ENCODE data around the gene PRKG1.
"Not testable (repeated sequence)": the region's sequence is repeated elsewhere in the genome, so short reads cannot be mapped to it uniquely, and the experiment has no call there.

Gene PRKG1

DNA sequence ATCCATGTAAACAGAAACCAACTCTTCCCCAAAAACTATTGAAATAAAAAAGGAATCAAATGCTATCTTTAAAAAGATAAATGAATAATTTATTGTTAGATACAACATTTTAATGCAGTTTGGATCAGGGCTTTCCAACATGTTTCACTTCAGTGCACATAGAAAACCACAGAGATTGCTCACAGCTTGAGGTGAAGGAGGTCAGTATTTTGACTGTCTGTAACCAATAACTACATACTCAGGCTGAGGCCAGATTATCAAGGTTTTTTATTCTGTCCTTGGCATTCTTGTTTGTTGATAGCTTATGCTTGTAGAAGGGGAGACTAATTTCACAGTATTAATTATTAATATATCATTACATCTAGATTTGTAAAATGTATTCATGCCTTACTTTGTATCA lies 195.5 kb downstream of the PRKG1 start:
- TF ChIP-seq, protein P1, sequence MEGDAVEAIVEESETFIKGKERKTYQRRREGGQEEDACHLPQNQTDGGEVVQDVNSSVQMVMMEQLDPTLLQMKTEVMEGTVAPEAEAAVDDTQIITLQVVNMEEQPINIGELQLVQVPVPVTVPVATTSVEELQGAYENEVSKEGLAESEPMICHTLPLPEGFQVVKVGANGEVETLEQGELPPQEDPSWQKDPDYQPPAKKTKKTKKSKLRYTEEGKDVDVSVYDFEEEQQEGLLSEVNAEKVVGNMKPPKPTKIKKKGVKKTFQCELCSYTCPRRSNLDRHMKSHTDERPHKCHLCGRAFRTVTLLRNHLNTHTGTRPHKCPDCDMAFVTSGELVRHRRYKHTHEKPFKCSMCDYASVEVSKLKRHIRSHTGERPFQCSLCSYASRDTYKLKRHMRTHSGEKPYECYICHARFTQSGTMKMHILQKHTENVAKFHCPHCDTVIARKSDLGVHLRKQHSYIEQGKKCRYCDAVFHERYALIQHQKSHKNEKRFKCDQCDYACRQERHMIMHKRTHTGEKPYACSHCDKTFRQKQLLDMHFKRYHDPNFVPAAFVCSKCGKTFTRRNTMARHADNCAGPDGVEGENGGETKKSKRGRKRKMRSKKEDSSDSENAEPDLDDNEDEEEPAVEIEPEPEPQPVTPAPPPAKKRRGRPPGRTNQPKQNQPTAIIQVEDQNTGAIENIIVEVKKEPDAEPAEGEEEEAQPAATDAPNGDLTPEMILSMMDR (IDR thresholded peaks at IDR 0.05; ENCODE audit: low read depth, low read length), result no peak
- no peak overlapping the region for H3K4me3 ChIP-seq (ENCODE audit: low read depth, low read length)

DNA sequence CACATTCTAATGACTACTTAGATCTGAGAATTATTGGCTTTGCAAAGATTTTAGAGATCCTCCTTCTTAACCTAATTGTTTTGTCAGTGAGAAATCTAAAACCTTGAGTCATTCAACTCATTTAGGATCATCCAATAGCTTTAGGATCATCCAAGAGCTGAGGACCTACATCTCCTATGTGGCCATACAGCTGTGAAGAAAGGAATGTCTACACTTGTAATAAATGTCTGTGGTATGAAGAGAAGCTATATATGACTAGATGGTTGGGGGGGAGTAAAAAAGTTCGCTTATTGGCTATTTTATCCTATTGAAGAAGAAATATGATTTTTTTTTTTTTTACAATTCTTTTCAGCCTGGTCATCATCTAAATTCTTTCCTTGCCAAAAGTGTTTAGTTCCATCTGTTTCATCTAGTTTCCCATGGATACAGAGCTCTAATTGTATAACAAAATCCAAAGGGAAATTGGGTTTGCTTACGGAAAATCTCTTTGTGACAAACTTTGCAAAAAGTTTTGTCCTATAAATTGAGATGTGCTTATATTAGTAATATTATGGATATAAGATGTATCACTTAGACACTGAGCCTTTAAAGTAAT lies 196.7 kb downstream of the PRKG1 start:
- TF ChIP-seq, protein P1 (IDR thresholded peaks at IDR 0.05; ENCODE audit: low read depth, low read length), result no peak
- no peak overlapping the region for H3K4me3 ChIP-seq (ENCODE audit: low read depth, low read length)

DNA sequence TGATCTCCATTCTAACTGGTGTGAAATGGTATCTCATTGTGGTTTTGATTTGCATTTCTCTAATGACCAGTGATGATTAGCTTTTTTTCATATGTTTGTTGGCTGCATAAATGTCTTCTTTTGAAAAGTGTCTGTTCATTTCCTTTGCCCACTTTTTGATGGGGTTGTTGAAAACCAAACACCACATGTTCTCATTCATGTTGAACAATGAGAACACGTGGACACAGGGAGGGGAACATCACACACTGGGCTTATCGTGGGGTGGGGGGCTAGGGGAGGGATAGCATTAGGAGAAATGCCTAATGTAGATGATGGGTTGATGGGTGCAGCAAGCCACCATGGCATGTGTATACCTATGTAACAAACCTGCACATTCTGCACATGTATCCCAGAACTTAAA lies 197.8 kb downstream of the PRKG1 start:
- not testable (repeated sequence) for H3K4me3 ChIP-seq (ENCODE audit: low read depth, low read length)

DNA sequence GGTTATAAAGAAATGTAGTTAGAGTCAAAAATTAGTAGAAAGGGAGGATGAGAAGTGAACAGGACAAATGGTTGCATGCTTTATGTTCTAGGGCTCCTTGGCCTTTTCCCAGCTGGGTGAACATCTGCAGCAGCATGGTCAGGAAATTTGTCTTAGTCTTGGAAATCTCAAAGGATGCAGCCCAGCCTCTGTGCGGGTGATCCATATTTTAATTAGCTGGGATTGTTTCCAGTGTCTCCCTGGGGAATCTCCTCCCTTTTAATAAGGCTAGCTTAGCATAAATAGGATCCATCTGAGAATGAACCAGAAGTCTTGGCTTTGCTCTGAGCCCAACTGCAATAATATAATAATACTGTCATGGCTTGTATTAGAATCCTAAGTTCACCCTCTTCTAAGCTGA lies 198.3 kb downstream of the PRKG1 start:
- H3K4me3 ChIP-seq (ENCODE audit: low read depth, low read length), result no peak overlapping the region
- TF ChIP-seq, protein P1 (IDR thresholded peaks at IDR 0.05; ENCODE audit: low read depth, low read length), result no peak

DNA sequence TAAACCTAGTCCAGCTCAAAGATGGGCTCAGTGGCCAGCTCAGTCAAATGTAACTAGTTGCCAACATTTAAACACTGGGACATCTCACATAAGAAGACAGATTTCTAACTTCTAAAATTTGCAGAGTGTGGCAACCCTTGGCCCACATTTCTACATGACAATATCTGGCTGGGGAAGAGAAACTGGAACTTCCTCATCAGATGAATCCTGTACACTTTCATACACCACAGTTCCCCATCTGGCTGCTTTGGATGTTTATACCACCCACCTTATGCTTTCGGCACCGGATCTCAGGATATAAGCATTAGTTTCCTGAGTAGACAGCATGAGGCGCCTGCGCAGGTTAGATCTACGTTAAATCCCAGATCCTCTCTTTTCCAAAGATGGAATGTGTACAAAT lies 199.3 kb downstream of the PRKG1 start:
- TF ChIP-seq, protein P1 (IDR thresholded peaks at IDR 0.05; ENCODE audit: low read depth, low read length), result no peak
- H3K4me3 ChIP-seq (ENCODE audit: low read depth, low read length), result no peak overlapping the region

DNA sequence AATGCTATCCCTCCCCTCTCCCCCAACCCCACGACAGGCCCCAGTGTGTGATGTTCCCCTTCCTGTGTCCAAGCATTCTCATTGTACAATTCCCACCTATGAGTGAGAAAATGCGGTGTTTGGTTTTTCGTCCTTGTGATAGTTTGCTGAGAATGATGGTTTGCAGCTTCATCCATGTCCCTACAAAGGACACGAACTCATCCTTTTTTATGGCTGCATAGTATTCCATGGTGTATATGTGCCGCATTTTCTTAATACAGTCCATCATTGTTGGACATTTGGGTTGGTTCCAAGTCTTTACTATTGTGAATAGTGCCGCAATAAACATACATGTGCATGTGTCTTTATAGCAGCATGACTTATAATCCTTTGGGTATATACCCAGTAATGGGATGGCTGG lies 201.8 kb downstream of the PRKG1 start:
- not testable (repeated sequence) for H3K4me3 ChIP-seq (ENCODE audit: low read depth, low read length)

DNA sequence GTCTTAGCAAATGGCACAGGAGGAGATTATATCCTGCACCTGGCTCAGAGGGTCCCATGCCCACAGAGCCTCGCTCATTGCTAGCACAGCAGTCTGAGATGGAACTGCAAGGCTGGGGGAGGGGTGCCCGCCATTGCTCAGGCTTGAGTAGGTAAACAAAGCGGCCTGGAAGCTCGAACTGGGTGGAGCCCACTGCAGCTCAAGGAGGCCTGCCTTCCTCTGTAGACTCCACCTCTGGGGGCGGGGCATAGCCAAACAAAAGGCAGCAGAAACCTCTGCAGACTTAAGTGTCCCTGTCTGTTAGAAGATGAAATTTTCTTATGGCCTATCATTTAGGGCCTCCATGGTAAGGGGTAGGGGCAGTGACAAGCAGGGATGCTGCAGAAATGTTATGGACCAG lies 207.1 kb downstream of the PRKG1 start:
- not testable (repeated sequence) for H3K4me3 ChIP-seq (ENCODE audit: low read depth, low read length)

DNA sequence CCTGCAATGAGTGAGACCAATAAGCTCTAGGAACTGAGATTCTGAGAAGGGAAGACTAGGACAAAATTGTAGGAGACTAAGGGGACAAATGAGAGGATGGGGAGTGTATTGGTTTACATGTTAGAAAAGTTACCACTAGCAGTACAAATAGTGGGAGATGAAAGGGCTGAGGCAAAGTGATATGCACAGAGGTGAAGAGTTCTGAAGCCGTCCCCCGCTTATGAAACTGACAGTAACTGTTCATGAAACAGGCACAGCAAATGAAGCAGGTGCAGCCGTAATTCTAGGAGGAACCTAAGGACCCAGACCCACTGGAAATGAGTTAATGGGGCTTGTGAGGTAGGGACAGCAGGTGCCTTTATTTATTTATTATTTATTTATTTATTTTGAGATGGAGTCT lies 211.3 kb downstream of the PRKG1 start:
- TF ChIP-seq, protein P1 (IDR thresholded peaks at IDR 0.05; ENCODE audit: low read depth, low read length), result no peak

DNA sequence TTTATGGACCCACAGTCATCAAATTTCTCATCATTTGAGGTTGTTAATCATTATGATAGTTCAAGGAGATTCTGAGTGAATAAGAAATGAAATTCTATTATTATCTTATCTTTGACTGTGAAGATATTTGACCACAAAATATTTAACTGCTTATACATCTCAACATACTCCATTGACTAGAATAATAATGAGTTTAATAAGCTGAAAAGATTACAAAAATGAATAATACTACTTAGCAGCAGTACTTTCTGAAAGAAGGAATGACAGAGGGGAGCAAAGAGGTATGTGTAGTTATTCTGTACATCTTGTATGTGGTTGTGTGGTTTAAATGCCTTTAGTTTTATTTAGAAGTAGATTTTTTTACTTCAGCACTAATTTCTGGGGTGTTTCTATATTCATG lies 214.2 kb downstream of the PRKG1 start:
- TF ChIP-seq, protein P1 (IDR thresholded peaks at IDR 0.05; ENCODE audit: low read depth, low read length), result no peak
- no peak overlapping the region for H3K4me3 ChIP-seq (ENCODE audit: low read depth, low read length)

More for the DNA sequence above, 211.3 kb downstream of the PRKG1 start:
- H3K4me3 ChIP-seq (ENCODE audit: low read depth, low read length), result no peak overlapping the region
